IMR-90 (cell line): ENCODE results near the gene NT5C1A. TPM values are rescaled to one million over a fixed set of nuclear protein-coding genes. Genes with fewer than 3 reads are reported as not detected.

Experiments used
- ATAC-seq: fragments of 200-7000 bp; cut with Tn5 transposase; 2 replicates; pipeline ENCODE4 v1.9.1; 2020; ENCODE audit warnings: low read depth, mild to moderate bottlenecking, moderate library complexity
- BruUV-seq: library from RNA; stranded (reverse); fragments of 400-500 nt; replicated peaks from 2 replicates; lab custom pipeline; 2021; lab: Mats Ljungman, UMichigan
- CTCF ChIA-PET: fragments of 300-600 bp; formaldehyde crosslinking; extraction: SDS; loops from one replicate; lab custom pipeline; 2021; ENCODE audit warnings: antibody characterized with exemption; lab: Yijun Ruan, JAX
- POLR2A ChIA-PET: fragments of 300-600 bp; sonication (Branson Sonifier 250); formaldehyde crosslinking; loops from one replicate; lab custom pipeline; 2022; ENCODE audit warnings: antibody characterized with exemption; ENCODE audit not compliant: unreplicated experiment; lab: Charles Lee
- DNase-seq: peaks from one replicate; pipeline ENCODE4 v3.0.0; 2013
- H2AFZ ChIP-seq: replicated peaks from 2 replicates; pipeline ENCODE3; 2013; ENCODE audit warnings: low read length, mild to moderate bottlenecking; ENCODE audit not compliant: poor library complexity
- H2AK5ac ChIP-seq: 2 replicates; pipeline ENCODE4 v1.6.1; 2013; ENCODE audit warnings: low read depth, low read length, inconsistent platforms
- H2AK9ac ChIP-seq: replicated peaks from 2 replicates; pipeline ENCODE3; 2013; ENCODE audit warnings: mild to moderate bottlenecking, low read depth, low read length, moderate library complexity; ENCODE audit not compliant: poor library complexity
- H2BK120ac ChIP-seq: 2 replicates; pipeline ENCODE4 v1.6.1; 2013; ENCODE audit warnings: low read depth, low read length, inconsistent platforms
- H2BK15ac ChIP-seq: 3 replicates; pipeline ENCODE4 v1.6.1; 2013; ENCODE audit warnings: low read depth, low read length, inconsistent platforms
- H2BK20ac ChIP-seq: 2 replicates; pipeline ENCODE4 v1.6.1; 2013; ENCODE audit warnings: low read depth, mild to moderate bottlenecking, inconsistent platforms, low read length, moderate library complexity
- H2BK5ac ChIP-seq: 2 replicates; pipeline ENCODE4 v1.6.1; 2013; ENCODE audit warnings: mild to moderate bottlenecking, low read depth, low read length, inconsistent platforms; ENCODE audit not compliant: poor library complexity, severe bottlenecking
- H3K14ac ChIP-seq: replicated peaks from 2 replicates; pipeline ENCODE4 v1.6.1; 2013; ENCODE audit warnings: low read depth, low read length, inconsistent platforms
- H3K18ac ChIP-seq: 2 replicates; pipeline ENCODE4 v1.6.1; 2013; ENCODE audit warnings: low read depth, low read length, control low read depth
- H3K23ac ChIP-seq: 2 replicates; pipeline ENCODE4 v1.6.1; 2013; ENCODE audit warnings: low read depth, low read length, inconsistent platforms
- H3K27ac ChIP-seq: 2 replicates; pipeline ENCODE4 v1.5.1; 2013; ENCODE audit warnings: mild to moderate bottlenecking, control low read depth, low read length; ENCODE audit not compliant: insufficient read depth
- H3K27me3 ChIP-seq: 2 replicates; pipeline ENCODE4 v1.6.1; 2013; ENCODE audit warnings: low read length; ENCODE audit not compliant: control insufficient read depth, insufficient read depth
- H3K36me3 ChIP-seq: 2 replicates; pipeline ENCODE4 v1.6.1; 2013; ENCODE audit warnings: low read length, mixed read lengths; ENCODE audit not compliant: control insufficient read depth, insufficient read depth
- H3K4ac ChIP-seq: 2 replicates; pipeline ENCODE4 v1.6.1; 2013; ENCODE audit warnings: low read depth, low read length, inconsistent platforms
- H3K4me1 ChIP-seq: 2 replicates; pipeline ENCODE4 v1.6.1; 2013; ENCODE audit warnings: low read length, mixed read lengths; ENCODE audit not compliant: control insufficient read depth, insufficient read depth
- H3K4me2 ChIP-seq: 2 replicates; pipeline ENCODE4 v1.6.1; 2013; ENCODE audit warnings: low read depth, mild to moderate bottlenecking, control low read depth, low read length, moderate library complexity
- H3K4me3 ChIP-seq: 2 replicates; pipeline ENCODE4 v1.5.1; 2013; ENCODE audit warnings: low read depth, mild to moderate bottlenecking, control low read depth, low read length, moderate library complexity; ENCODE audit not compliant: insufficient read depth
- H3K56ac ChIP-seq: 2 replicates; pipeline ENCODE4 v1.6.1; 2013; ENCODE audit warnings: low read length, inconsistent platforms; ENCODE audit not compliant: insufficient read depth; ENCODE audit errors: extremely low read depth
- H3K79me1 ChIP-seq, 2 experiments: 2 replicates each; pipeline ENCODE4 v1.6.1; 2013; ENCODE audit warnings: low read length in 2 of 2, inconsistent platforms in 1 of 2, low read depth in 1 of 2
- H3K9ac ChIP-seq: 2 replicates; pipeline ENCODE4 v1.6.1; 2013; ENCODE audit warnings: low read depth, low read length, control low read depth
- H3K9me1 ChIP-seq: 2 replicates; pipeline ENCODE4 v1.6.1; 2013; ENCODE audit warnings: low read length, inconsistent platforms; ENCODE audit not compliant: insufficient read depth
- H3K9me3 ChIP-seq: 2 replicates; pipeline ENCODE4 v1.6.1; 2013; ENCODE audit warnings: low read length; ENCODE audit not compliant: control insufficient read depth, insufficient read depth
- H4K20me1 ChIP-seq: 2 replicates; pipeline ENCODE4 v1.6.1; 2013; ENCODE audit warnings: low read length, inconsistent platforms; ENCODE audit not compliant: insufficient read depth
- H4K5ac ChIP-seq: 2 replicates; pipeline ENCODE4 v1.6.1; 2013; ENCODE audit warnings: mild to moderate bottlenecking, low read depth, low read length, control low read depth
- H4K8ac ChIP-seq, 2 experiments: 2 replicates each; pipeline ENCODE4 v1.6.1; 2013; ENCODE audit warnings: low read depth in 2 of 2, low read length in 2 of 2, control low read depth in 1 of 2, inconsistent platforms in 1 of 2
- H4K91ac ChIP-seq: 2 replicates; pipeline ENCODE4 v1.6.1; 2013; ENCODE audit warnings: low read depth, low read length, inconsistent platforms; ENCODE audit not compliant: insufficient read depth
- RFX5 ChIP-seq: IDR thresholded peaks from 2 replicates; pipeline ENCODE4 v1.8.0; 2012; ENCODE audit warnings: low read depth, mild to moderate bottlenecking, low read length, moderate library complexity
- WGBS, 2 experiments: methylation state at CpG; one replicate each; pipeline versions ENCODE4 v1.1.5 to v1.1.7; 2013; ENCODE audit warnings: missing lambda C conversion rate in 2 of 2; ENCODE audit not compliant: insufficient read length in 1 of 2; ENCODE audit errors: extremely low coverage in 2 of 2; 5-methylcytosine and 5-hydroxymethylcytosine counted together
- dilution Hi-C: fragments of 300-500 bp; cut with HindIII; formaldehyde crosslinking; loops from one replicate; pipeline ENCODE4 v1.14.3; 2018; ENCODE audit warnings: low sequenced_read_pairs; ENCODE audit not compliant: unreplicated experiment
- in situ Hi-C: fragments of 300-500 bp; cut with MboI; formaldehyde crosslinking; loops from 3 replicates; pipeline ENCODE4 v1.14.3; 2019; ENCODE audit warnings: low sequenced_read_pairs, inconsistent platforms, mixed read lengths
- intact Hi-C: fragments of 100-400 bp; cut with micrococcal nuclease; formaldehyde crosslinking; loops from 2 replicates; pipeline ENCODE4 v1.10.0; 2022
- polyA plus RNA-seq, 3 experiments: library from polyadenylated mRNA; depleted of rRNA; stranded (reverse); fragments of >200 nt; gene quantifications; 2 replicates each; pipeline ENCODE4 v1.2.3, GENCODE V29; 2012; ENCODE audit warnings: low replicate concordance in 1 of 3
- total RNA-seq: library from RNA; depleted of rRNA; stranded (reverse); fragments of >200 nt; gene quantifications from 2 replicates; pipeline ENCODE4 v1.2.3, GENCODE V29; 2012

The NT5C1A gene
- total and polyA plus RNA-seq, 2 of the 4 experiments (the other 2 are of a cell fraction): not detected

DNA sequence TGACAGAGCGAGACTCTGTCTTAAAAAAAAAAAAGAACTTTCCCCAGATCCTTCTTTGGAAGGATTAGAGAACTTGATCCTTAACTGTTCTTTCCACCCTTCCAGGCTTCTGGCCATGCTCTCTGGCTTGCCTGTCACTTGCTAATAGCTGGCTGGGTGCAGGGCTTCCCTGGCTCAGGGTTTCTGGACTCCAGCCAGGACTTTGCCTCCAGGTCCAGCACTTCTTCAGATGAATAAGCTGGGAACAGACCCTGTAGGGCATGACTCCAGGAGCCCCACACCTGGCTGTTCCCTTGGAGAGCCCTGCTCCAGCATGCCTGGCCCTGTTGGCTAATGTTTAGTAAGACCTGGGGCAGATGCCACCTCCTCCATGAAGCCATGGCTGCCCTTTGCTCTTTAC is 3.3 kb upstream of the NT5C1A start:
- H2AK5ac ChIP-seq: no peak overlapping the region
- H3K56ac ChIP-seq: no peak overlapping the region
- no peak overlapping the region for H3K4ac ChIP-seq
- H3K36me3 ChIP-seq: no peaks in the 10 kb centered on the region
- H2BK5ac ChIP-seq: no peak overlapping the region
- no peaks in the 10 kb centered on the region; the same call in 1 of the 2 replicates for H3K9me3 ChIP-seq
- H3K9me1 ChIP-seq: peaks cover 4% of the 10 kb centered on the region; the same call in 1 of the 2 replicates
- in situ Hi-C loops (no loop called here), dilution Hi-C loops (no loop called here), intact Hi-C loops (no loop called here)
- ChIA-PET CTCF (no interaction called here), POLR2A (interaction anchor here (0.6 kb wide), 1 partner anchor 9 kb away, joined by 5 read pairs; no protein-coding TSS in a partner anchor)
- no peak overlapping the region for H2BK20ac ChIP-seq
- no peak for DNase-seq
- no peaks in the 10 kb centered on the region for H3K79me1 ChIP-seq
- no peak overlapping the region for H2BK120ac ChIP-seq
- no peak overlapping the region for H4K8ac ChIP-seq
- H3K9ac ChIP-seq: no peak overlapping the region
- no TSS peak for BruUV-seq
- no peaks in the 10 kb centered on the region; the same call in 1 of the 2 replicates for H3K4me1 ChIP-seq
- H3K4me3 ChIP-seq: no peak overlapping the region
- no CpG with 5 or more reads among the region's 1 CpG for WGBS, 2 experiments
- H3K4me2 ChIP-seq: no peak overlapping the region
- H2AK9ac ChIP-seq: no peak overlapping the region
- H3K27me3 ChIP-seq: peaks cover 75% of the 10 kb centered on the region
- H2AFZ ChIP-seq: no peak overlapping the region
- H3K18ac ChIP-seq: no peak overlapping the region
- no peak overlapping the region for H4K5ac ChIP-seq
- no peak overlapping the region for H3K14ac ChIP-seq
- no peak overlapping the region for H3K23ac ChIP-seq
- no peak for ATAC-seq
- no peak overlapping the region for H2BK15ac ChIP-seq
- no peaks in the 10 kb centered on the region for H4K20me1 ChIP-seq
- no peak overlapping the region for H3K27ac ChIP-seq
- no peak overlapping the region for H4K91ac ChIP-seq
- TF ChIP-seq RFX5: no peak
